Dermis blood vessel endothelial cell (primary cell): Measurements from ENCODE around the gene SP2. TPM values are rescaled to one million over a fixed set of nuclear protein-coding genes. Genes with fewer than 3 reads are reported as not detected.

Experiments
- DNase-seq: peaks from one replicate; pipeline ENCODE4 v3.0.0; 2010
- total RNA-seq: library from RNA; depleted of rRNA; stranded (reverse); fragments of >200 nt; gene quantifications from 2 replicates; pipeline ENCODE4 v1.2.3, GENCODE V29; 2014

The SP2 gene
- total RNA-seq, 1 donor from 2014 or later: 1.7 TPM

GRCh38 chr17:47871048-47871447 lies 25.0 kb upstream of the SP2 start:
- no peak for DNase-seq

GRCh38 chr17:47872019-47872650 lies 23.9 kb upstream of the SP2 start:
- DNase-seq: no peak

- DNase-seq: no peak
Measured at GRCh38 chr17:47872651-47873161, 23.3 kb upstream of the SP2 start.

GRCh38 chr17:47873200-47874090 lies 22.6 kb upstream of the SP2 start:
- DNase-seq: no peak

GRCh38 chr17:47875011-47875985 lies 20.7 kb upstream of the SP2 start:
- DNase-seq: no peak

- no peak for DNase-seq
Measured at GRCh38 chr17:47877368-47878034, 18.5 kb upstream of the SP2 start.

GRCh38 chr17:47878203-47879027 lies 17.6 kb upstream of the SP2 start:
- DNase-seq: no peak

GRCh38 chr17:47879028-47879585 lies 16.9 kb upstream of the SP2 start:
- DNase-seq: peak; percentile 15

GRCh38 chr17:47879776-47880454 lies 16.1 kb upstream of the SP2 start:
- no peak for DNase-seq

GRCh38 chr17:47882247-47882646 lies 13.8 kb upstream of the SP2 start:
- peak; percentile 68 for DNase-seq

GRCh38 chr17:47882695-47883588 lies 13.1 kb upstream of the SP2 start:
- DNase-seq: no peak

- no peak for DNase-seq
Measured at GRCh38 chr17:47883589-47884426, 12.2 kb upstream of the SP2 start.

- no peak for DNase-seq
Measured at GRCh38 chr17:47884427-47884740, 11.7 kb upstream of the SP2 start.

GRCh38 chr17:47884905-47885730 lies 10.9 kb upstream of the SP2 start:
- DNase-seq: no peak

GRCh38 chr17:47888293-47888692 lies 7.7 kb upstream of the SP2 start:
- no peak for DNase-seq

GRCh38 chr17:47889734-47890529 lies 6.1 kb upstream of the SP2 start:
- DNase-seq: peak; percentile 91
